HL-60 (cell line): ENCODE data around the gene POLR2C.

Source experiments
- GABPA ChIP-seq: IDR thresholded peaks from 2 replicates; pipeline ENCODE4 v1.6.1; 2012; ENCODE audit warnings: low read depth
- POLR2AphosphoS5 ChIP-seq: IDR thresholded peaks from 2 replicates; pipeline ENCODE4 v1.6.1; 2012; ENCODE audit warnings: low read depth
- TF ChIP-seq, protein P1 (sequence below): IDR thresholded peaks from one replicate; pipeline ENCODE4 v1.5.1; 2011; ENCODE audit warnings: low read length, control low read depth, inconsistent platforms; ENCODE audit not compliant: insufficient read depth

DNA sequence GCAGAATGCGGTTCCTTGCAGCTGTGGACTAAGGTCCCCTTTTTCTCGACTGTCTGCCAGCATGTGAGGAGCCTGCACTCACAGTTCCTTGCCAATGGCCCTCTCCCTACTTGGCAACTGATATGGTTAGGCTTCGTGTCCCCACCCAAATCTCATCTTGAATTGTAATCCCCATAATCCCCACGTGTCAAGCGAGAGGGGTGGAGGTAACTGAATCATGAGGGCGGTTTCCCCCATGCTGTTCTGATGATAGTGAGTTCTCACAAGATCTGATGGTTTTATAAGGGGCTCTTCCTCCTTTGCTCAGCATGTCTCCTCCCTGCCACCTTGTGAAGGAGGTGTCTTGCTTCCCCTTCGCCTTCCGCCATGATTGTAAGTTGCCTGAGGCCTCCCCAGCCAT, 35.2 kb upstream of the POLR2C start:
- TF ChIP-seq POLR2AphosphoS5 (no peak), GABPA (no peak)
- TF ChIP-seq, protein P1, sequence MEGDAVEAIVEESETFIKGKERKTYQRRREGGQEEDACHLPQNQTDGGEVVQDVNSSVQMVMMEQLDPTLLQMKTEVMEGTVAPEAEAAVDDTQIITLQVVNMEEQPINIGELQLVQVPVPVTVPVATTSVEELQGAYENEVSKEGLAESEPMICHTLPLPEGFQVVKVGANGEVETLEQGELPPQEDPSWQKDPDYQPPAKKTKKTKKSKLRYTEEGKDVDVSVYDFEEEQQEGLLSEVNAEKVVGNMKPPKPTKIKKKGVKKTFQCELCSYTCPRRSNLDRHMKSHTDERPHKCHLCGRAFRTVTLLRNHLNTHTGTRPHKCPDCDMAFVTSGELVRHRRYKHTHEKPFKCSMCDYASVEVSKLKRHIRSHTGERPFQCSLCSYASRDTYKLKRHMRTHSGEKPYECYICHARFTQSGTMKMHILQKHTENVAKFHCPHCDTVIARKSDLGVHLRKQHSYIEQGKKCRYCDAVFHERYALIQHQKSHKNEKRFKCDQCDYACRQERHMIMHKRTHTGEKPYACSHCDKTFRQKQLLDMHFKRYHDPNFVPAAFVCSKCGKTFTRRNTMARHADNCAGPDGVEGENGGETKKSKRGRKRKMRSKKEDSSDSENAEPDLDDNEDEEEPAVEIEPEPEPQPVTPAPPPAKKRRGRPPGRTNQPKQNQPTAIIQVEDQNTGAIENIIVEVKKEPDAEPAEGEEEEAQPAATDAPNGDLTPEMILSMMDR, result no peak
